HepG2 (cell line): ENCODE results near the gene OSGIN1.

ENCODE experiments used
- FOXP1 ChIP-seq, 2 experiments: fragments of 450-650 bp in 1 of 2; IDR thresholded peaks; 2 replicates each; pipeline ENCODE4 v1.6.1; 2017 to 2018; ENCODE audit warnings: antibody characterized with exemption in 1 of 2
- JARID2 ChIP-seq: sonication (generic); formaldehyde crosslinking; IDR thresholded peaks from 2 replicates; pipeline ENCODE4 v1.8.1; 2023; ENCODE audit warnings: missing genetic modification reagents, inconsistent platforms; ENCODE audit not compliant: insufficient replicate concordance
- JUN ChIP-seq: sonication (generic); formaldehyde crosslinking; IDR thresholded peaks from 2 replicates; pipeline ENCODE4 v1.4.0; 2020; ENCODE audit warnings: mild to moderate bottlenecking, missing genetic modification reagents
- KLF16 ChIP-seq, 2 experiments: sonication (generic) in 1 of 2; formaldehyde crosslinking in 1 of 2; IDR thresholded peaks; 2 replicates each; pipeline versions ENCODE4 v1.6.1 to v1.8.0; 2016 to 2023; ENCODE audit warnings: missing genetic modification reagents in 2 of 2, missing compliant biosample characterization in 1 of 2
- NR2F1 ChIP-seq, 2 experiments: fragments of 450-650 bp in 1 of 2; formaldehyde crosslinking in 1 of 2; IDR thresholded peaks; 2 replicates each; pipeline versions ENCODE4 v1.5.0 to v1.6.1; 2016 to 2020; ENCODE audit warnings: mild to moderate bottlenecking in 1 of 2, missing compliant biosample characterization in 1 of 2, missing genetic modification reagents in 1 of 2, moderate library complexity in 1 of 2
- PCBP1 ChIP-seq: fragments of 200-400 bp; formaldehyde crosslinking; IDR thresholded peaks from 2 replicates; pipeline ENCODE4 v1.6.1; 2017; ENCODE audit warnings: mild to moderate bottlenecking, low read depth, low read length, borderline replicate concordance
- ZBTB42 ChIP-seq: sonication (generic); formaldehyde crosslinking; IDR thresholded peaks from 2 replicates; pipeline ENCODE4 v1.5.0; 2020; ENCODE audit warnings: mild to moderate bottlenecking, missing genetic modification reagents
- ZNF274 ChIP-seq: sonication (generic); formaldehyde crosslinking; IDR thresholded peaks from 2 replicates; pipeline ENCODE4 v1.5.1; 2020; ENCODE audit warnings: mild to moderate bottlenecking, missing genetic modification reagents
- ZNF496 ChIP-seq: sonication (generic); formaldehyde crosslinking; IDR thresholded peaks from 2 replicates; pipeline ENCODE4 v1.8.1; 2023; ENCODE audit warnings: mild to moderate bottlenecking, moderate library complexity, missing genetic modification reagents; ENCODE audit not compliant: insufficient replicate concordance
- ZNF878 ChIP-seq: sonication (generic); formaldehyde crosslinking; IDR thresholded peaks from 2 replicates; pipeline ENCODE4 v1.8.1; 2023; ENCODE audit warnings: mild to moderate bottlenecking, missing genetic modification reagents, moderate library complexity
- ZSCAN25 ChIP-seq: sonication (generic); formaldehyde crosslinking; IDR thresholded peaks from 2 replicates; pipeline ENCODE4 v1.8.0; 2022; ENCODE audit warnings: mild to moderate bottlenecking, missing genetic modification reagents
- TF ChIP-seq, protein P1 (sequence below): sonication (generic); formaldehyde crosslinking; IDR thresholded peaks from 2 replicates; pipeline ENCODE4 v1.5.0; 2020; ENCODE audit warnings: mild to moderate bottlenecking, missing genetic modification reagents, moderate library complexity
- TF ChIP-seq, protein P2 (sequence below): sonication (generic); formaldehyde crosslinking; conservative IDR thresholded peaks from 2 replicates; pipeline ENCODE4 v1.4.0; 2020; ENCODE audit warnings: missing genetic modification reagents
- TF ChIP-seq, protein P3 (sequence below): sonication (generic); formaldehyde crosslinking; IDR thresholded peaks from 2 replicates; pipeline ENCODE4 v1.8.1; 2022; ENCODE audit warnings: low read depth, mild to moderate bottlenecking, missing genetic modification reagents

DNA sequence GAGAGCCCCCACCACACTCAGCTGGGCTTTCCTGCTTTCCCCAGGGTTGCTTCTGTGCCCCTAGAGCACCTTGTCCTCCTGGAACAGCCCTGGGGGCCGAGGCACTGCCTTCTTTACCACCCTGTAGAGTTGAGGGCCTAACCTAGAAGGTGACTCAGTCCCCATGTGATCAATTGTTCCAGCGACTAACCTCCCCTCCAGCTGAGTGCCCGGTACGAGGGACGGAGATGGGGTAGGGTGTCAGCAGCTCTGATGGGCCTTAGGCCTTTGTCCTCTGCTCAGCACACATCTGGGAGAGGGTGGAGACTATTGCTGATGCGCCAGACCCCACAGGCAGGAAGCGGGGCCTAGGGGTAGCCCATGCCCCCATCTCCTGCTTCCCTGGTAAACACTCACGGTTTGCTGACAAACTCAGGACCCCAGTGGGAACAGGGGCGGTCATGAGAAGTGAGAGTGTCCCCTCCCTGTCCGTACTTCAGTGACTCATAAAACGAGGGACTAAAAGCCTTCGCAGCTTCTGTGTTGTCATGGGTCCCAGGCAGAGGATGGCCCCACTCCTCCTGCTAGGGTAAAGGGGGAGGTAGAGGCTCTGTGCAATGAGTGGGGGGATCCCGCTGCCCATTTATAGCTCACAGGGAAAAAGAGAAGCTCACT is 48.1 kb downstream of the OSGIN1 start:
- TF ChIP-seq ZSCAN25 (no peak), PCBP1 (no peak), ZBTB42 (no peak), KLF16 (CRISPR knock-in tag; IDR thresholded peaks at IDR 0.05) (no peak), ZNF496 (CRISPR knock-in tag) (no peak), ZNF274 (CRISPR knock-in tag) (no peak), JUN (CRISPR knock-in tag) (no peak), JARID2 (no peak), FOXP1 (IDR thresholded peaks at IDR 0.05) (no peak), FOXP1 (CRISPR knock-in tag; IDR thresholded peaks at IDR 0.05) (no peak), NR2F1 (CRISPR knock-in tag; IDR thresholded peaks at IDR 0.05) (no peak), ZNF878 (CRISPR knock-in tag) (no peak)
- TF ChIP-seq, protein P1, sequence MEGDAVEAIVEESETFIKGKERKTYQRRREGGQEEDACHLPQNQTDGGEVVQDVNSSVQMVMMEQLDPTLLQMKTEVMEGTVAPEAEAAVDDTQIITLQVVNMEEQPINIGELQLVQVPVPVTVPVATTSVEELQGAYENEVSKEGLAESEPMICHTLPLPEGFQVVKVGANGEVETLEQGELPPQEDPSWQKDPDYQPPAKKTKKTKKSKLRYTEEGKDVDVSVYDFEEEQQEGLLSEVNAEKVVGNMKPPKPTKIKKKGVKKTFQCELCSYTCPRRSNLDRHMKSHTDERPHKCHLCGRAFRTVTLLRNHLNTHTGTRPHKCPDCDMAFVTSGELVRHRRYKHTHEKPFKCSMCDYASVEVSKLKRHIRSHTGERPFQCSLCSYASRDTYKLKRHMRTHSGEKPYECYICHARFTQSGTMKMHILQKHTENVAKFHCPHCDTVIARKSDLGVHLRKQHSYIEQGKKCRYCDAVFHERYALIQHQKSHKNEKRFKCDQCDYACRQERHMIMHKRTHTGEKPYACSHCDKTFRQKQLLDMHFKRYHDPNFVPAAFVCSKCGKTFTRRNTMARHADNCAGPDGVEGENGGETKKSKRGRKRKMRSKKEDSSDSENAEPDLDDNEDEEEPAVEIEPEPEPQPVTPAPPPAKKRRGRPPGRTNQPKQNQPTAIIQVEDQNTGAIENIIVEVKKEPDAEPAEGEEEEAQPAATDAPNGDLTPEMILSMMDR = no peak
- TF ChIP-seq, protein P2, sequence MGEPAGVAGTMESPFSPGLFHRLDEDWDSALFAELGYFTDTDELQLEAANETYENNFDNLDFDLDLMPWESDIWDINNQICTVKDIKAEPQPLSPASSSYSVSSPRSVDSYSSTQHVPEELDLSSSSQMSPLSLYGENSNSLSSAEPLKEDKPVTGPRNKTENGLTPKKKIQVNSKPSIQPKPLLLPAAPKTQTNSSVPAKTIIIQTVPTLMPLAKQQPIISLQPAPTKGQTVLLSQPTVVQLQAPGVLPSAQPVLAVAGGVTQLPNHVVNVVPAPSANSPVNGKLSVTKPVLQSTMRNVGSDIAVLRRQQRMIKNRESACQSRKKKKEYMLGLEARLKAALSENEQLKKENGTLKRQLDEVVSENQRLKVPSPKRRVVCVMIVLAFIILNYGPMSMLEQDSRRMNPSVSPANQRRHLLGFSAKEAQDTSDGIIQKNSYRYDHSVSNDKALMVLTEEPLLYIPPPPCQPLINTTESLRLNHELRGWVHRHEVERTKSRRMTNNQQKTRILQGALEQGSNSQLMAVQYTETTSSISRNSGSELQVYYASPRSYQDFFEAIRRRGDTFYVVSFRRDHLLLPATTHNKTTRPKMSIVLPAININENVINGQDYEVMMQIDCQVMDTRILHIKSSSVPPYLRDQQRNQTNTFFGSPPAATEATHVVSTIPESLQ = no peak
- TF ChIP-seq, protein P3, sequence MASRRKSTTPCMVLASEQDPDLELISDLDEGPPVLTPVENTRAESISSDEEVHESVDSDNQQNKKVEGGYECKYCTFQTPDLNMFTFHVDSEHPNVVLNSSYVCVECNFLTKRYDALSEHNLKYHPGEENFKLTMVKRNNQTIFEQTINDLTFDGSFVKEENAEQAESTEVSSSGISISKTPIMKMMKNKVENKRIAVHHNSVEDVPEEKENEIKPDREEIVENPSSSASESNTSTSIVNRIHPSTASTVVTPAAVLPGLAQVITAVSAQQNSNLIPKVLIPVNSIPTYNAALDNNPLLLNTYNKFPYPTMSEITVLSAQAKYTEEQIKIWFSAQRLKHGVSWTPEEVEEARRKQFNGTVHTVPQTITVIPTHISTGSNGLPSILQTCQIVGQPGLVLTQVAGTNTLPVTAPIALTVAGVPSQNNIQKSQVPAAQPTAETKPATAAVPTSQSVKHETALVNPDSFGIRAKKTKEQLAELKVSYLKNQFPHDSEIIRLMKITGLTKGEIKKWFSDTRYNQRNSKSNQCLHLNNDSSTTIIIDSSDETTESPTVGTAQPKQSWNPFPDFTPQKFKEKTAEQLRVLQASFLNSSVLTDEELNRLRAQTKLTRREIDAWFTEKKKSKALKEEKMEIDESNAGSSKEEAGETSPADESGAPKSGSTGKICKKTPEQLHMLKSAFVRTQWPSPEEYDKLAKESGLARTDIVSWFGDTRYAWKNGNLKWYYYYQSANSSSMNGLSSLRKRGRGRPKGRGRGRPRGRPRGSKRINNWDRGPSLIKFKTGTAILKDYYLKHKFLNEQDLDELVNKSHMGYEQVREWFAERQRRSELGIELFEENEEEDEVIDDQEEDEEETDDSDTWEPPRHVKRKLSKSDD = no peak
